Frontal cortex (tissue), 4 donors: ENCODE measurements around the gene SFMBT1. TPM values are rescaled to one million over a fixed set of nuclear protein-coding genes. Genes with fewer than 3 reads are reported as not detected.

Source experiments
- DNase-seq, 2 donors: peaks; one replicate each; pipeline ENCODE4 v3.0.0; 2012; ENCODE audit warnings: low spot score in 2 of 2
- FAIRE-seq: peaks from 2 replicates; lab custom pipeline; 2012; peaks lifted over from hg19 to GRCh38; lab: Jason Lieb, UNC
- total RNA-seq: library from RNA; depleted of rRNA; stranded (reverse); fragments of >200 nt; gene quantifications from one replicate; pipeline ENCODE4 v1.2.3, GENCODE V29; 2014
- donor health status: control.
- donor health status: control.
- donor health status: control.

Gene SFMBT1
- total RNA-seq, 1 donor from 2014 or later: 22.8 TPM

DNA sequence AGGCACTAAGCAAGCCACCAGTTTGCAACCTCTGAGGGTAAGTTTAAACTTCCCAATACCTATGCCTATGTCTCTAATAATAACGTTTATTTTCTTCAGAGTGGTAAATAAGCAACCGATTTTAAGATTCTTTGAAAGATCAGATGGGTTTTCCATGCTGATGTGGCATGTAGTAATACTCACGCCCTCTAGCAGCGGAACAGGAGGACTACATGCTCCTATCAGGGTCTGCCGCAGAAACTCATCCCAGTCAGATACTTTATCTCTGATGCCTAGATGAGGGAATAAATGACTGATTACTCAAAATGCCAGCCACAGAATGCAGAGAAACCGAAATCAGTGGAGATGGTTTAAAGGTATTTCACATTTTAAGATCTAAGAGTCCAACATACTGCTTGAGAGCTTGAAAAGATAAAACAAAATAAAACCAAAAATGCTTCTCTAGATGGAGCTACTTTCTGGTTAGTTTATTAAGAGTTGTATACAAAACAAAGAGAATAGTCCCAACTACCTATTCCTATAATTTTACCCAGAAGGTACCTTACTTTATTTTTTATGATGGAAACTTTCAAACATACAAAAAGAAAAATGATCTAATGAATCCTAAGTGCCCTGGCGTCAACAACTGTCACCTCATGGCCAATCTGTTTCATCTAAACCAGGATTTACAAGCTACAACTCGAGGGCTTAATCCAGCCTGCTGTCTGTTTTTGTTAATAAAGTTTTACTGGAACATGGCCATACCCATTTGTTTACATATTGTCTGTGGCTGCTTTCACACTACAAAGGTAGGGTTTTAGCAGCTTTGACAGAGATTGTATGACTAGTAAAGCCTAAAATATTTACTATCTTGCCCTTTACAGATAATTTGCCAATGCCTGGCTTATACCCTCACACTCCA, 111.0 kb downstream of the SFMBT1 start:
- no peak for FAIRE-seq
- DNase-seq: peak; percentile 17 to 45

- FAIRE-seq: no peak
Observed at GRCh38 chr3:52931889-52932288, 114.0 kb downstream of the SFMBT1 start.

DNA sequence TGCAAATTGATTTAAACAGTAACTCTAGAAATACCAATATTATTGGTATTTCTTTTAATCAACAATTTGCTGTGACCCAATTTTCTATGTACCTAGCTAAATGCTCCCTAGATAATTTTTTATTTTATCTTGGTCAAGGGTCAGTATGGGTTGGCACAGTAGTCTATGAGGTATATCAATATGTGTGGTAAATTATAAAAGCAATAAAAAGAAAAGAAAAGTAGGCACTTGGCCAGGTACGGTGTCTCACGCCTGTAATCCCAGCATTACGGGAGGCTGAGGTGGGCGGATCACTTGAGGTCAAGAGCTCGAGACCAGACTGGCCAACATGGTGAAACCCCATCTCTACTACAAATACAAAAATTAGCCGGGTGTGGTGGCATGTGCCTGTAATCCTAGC, 114.5 kb downstream of the SFMBT1 start:
- FAIRE-seq: no peak
- no peak for DNase-seq

More at GRCh38 chr3:52931889-52932288, 114.0 kb downstream of the SFMBT1 start:
- DNase-seq: no peak

DNA sequence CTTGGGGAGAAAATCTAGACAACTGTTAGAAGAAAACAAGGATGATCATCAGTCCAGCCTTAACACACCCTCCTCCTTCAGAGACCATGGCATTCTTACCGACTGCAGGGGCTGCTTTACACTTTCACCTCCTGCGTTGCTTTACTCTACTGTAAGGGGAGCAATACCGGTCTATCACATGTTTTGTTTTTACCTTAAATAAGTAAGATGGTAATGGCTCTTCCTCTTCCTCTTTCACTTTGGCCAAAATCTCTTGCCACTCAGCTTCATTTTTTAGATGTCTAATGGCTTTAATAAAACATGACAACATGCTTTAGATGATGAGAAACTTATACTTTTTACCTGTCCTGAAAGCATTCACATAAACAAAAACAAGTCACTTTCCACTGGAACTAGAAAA, 115.1 kb downstream of the SFMBT1 start:
- FAIRE-seq: no peak
- DNase-seq: no peak

- DNase-seq (no peak), FAIRE-seq (no peak)
Observed at GRCh38 chr3:52926554-52926953, 119.3 kb downstream of the SFMBT1 start.

GRCh38 chr3:52925405-52926313, 120.2 kb downstream of the SFMBT1 start:
- DNase-seq (no peak), FAIRE-seq (peak; percentile 13)

- DNase-seq: no peak
- no peak for FAIRE-seq
Observed at GRCh38 chr3:52923963-52924362, 121.9 kb downstream of the SFMBT1 start.

DNA sequence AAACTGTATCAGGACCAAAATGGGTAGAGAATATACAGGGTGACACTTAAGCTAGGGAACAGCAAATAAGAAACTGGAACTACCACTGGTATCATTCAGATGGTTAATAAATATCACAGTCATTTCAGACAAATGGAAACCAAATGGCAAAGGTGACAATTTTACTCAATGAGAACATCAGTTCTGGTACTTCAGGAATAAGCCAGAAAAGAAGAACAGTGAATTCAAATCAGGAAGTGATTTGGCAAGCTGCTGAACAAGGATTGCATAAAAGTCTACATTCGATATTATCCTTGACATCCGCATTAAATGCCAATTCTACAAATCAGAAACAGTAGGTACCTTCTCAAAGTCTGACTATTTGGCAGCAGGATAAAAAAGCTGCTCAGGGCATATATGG, 125.0 kb downstream of the SFMBT1 start:
- DNase-seq (no peak), FAIRE-seq (no peak)

DNA sequence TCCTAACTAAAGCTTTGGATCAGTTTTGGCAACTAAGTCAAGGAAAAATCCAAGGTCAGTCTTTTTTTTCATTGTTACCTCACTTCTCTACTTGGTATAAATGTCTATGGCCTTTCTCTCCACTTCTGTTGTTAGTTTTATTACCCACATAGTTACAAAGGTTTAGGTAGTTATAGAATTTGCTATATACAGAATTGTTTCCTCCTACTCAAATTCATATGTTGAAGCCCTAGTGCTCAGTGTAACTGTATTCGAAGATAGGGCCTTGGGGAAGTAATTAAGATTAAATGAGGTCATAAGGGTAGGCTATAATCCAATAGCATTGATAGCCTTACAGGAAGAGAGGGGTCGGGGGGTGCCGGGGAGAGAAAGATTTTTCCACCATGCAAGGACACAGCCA, 128.8 kb downstream of the SFMBT1 start:
- no peak for DNase-seq
- no peak for FAIRE-seq

GRCh38 chr3:52915294-52915693, 130.6 kb downstream of the SFMBT1 start:
- DNase-seq: no peak
- no peak for FAIRE-seq

- DNase-seq: no peak
- FAIRE-seq: no peak
Observed at GRCh38 chr3:52912885-52913731, 132.8 kb downstream of the SFMBT1 start.

DNA sequence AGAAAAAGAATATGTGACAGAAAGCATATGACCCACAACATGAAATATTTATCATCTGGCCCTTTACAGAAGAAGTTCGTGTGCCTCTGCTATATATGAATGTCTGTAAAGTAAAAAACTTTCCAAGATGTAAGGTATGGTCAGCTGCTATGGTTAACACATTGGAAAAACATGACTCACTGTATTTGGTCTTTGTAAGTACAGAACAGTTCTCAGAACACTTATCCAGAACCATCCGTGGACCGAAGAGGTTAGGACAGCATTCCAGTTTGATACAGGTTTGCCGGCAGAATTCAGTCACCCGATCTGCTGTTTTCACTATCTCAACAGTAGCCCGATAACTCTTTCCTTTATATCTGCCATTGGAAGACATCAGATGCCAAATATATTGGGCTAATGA, 135.1 kb downstream of the SFMBT1 start:
- no peak for DNase-seq
- no peak for FAIRE-seq

GRCh38 chr3:52907497-52907896, 138.4 kb downstream of the SFMBT1 start:
- no peak for FAIRE-seq
- DNase-seq: no peak

- no peak for FAIRE-seq
- no peak for DNase-seq
Observed at GRCh38 chr3:52904552-52904951, 141.3 kb downstream of the SFMBT1 start.

- no peak for DNase-seq
- FAIRE-seq: no peak
Observed at GRCh38 chr3:52904000-52904399, 141.9 kb downstream of the SFMBT1 start.

- peak; percentile 94 to 95 for DNase-seq
- no peak for FAIRE-seq
Observed at GRCh38 chr3:52897130-52898122, 148.4 kb downstream of the SFMBT1 start, which contains the start of gene STIMATE. Gene STIMATE (minus strand): TSS chr3:52897548. CDS start chr3:52897450, 98 bp downstream.

DNA sequence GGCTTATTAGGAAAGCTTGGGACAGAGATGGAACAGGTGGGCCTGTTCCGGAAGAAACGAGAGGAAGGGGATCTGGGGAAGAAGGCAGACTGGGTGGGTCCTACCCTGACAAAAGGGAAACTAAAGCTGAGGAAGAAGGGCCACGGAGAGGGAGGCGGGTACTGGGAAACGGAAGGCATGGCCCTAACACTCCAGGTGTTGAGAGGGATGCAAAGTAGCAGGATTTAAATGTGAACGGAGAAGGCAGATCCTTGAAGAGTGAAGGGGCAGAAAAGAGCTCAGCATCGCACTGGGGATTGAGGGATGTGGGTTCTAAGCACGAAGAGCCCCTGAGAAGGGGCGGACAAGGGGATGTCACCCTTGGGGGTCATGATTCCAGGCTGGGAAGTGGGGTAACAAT, 149.3 kb downstream of the SFMBT1 start:
- DNase-seq (no peak), FAIRE-seq (no peak)

DNA sequence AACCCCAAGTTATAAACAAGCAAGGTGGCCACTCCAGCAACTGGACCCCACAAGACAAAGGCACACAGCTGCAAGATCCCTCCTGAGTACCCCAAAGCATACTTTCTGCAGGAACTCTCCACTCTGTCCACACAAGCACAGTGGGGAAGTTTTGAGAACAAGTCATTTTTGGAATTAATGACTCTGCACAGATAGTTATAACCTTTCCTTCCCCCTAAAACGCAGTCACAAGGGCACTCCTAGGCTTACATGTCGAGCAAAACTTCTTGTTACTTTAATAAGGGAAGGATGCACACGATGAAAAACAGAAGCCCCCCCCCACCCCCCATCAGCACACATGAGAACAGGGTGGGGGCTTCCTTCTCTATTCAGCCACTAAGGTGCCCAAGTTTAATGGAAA, 149.7 kb downstream of the SFMBT1 start:
- no peak for FAIRE-seq
- DNase-seq: no peak

GRCh38 chr3:52895418-52895817, 150.5 kb downstream of the SFMBT1 start:
- DNase-seq: no peak
- no peak for FAIRE-seq
